Activated naive CD4-positive, alpha-beta T cell treated with anti-CD3 and anti-CD28 coated beads, Interleukin-2, amount 10 ng/mL, durations not matched to agents 7 days and 5 days (primary cell): Measurements from ENCODE around the gene MCF2L2.

ENCODE experiments used
- CTCF ChIA-PET: fragments of 350-600 bp; sonication (Branson Sonifier 250); formaldehyde crosslinking; loops from one replicate; lab custom pipeline; 2021; ENCODE audit warnings: antibody characterized with exemption; lab: Charles Lee
- DNase-seq: peaks from one replicate; pipeline ENCODE4 v3.0.0-alpha.2; 2020
- H3K27ac Mint-ChIP-seq: one replicate; pipeline ENCODE4 v1.8.0; 2021; ENCODE audit warnings: mild to moderate bottlenecking, moderate library complexity, mixed read lengths
- H3K27me3 Mint-ChIP-seq: one replicate; pipeline ENCODE4 v1.8.0; 2021; ENCODE audit warnings: mild to moderate bottlenecking, mixed read lengths
- H3K36me3 Mint-ChIP-seq: one replicate; pipeline ENCODE4 v1.8.0; 2021; ENCODE audit warnings: mixed read lengths
- H3K4me1 Mint-ChIP-seq: one replicate; pipeline ENCODE4 v1.8.0; 2021; ENCODE audit warnings: mixed read lengths
- H3K4me3 Mint-ChIP-seq: one replicate; pipeline ENCODE4 v1.8.0; 2021; ENCODE audit warnings: mild to moderate bottlenecking, moderate library complexity, mixed read lengths
- H3K9me3 Mint-ChIP-seq: one replicate; pipeline ENCODE4 v1.8.0; 2021; ENCODE audit warnings: mixed read lengths

The MCF2L2 gene

GRCh38 chr3:183396662-183397391 is 31.6 kb downstream of the MCF2L2 start:
- CTCF ChIA-PET = no interaction called here
- Mint-ChIP-seq H3K36me3 (no peaks in the 10 kb centered on the region), H3K4me3 (no peak overlapping the region), H3K27ac (no peak overlapping the region), H3K9me3 (no peaks in the 10 kb centered on the region), H3K27me3 (peaks cover 30% of the 10 kb centered on the region), H3K4me1 (no peaks in the 10 kb centered on the region)
- DNase-seq = no peak

- CTCF ChIA-PET = no interaction called here
- no peak for DNase-seq
- Mint-ChIP-seq H3K36me3 (no peaks in the 10 kb centered on the region), H3K27me3 (peaks cover 23% of the 10 kb centered on the region), H3K4me3 (no peak overlapping the region), H3K4me1 (no peaks in the 10 kb centered on the region), H3K27ac (no peak overlapping the region), H3K9me3 (no peaks in the 10 kb centered on the region)
Measured at GRCh38 chr3:183394150-183394549, 34.3 kb downstream of the MCF2L2 start.

- H3K4me3 Mint-ChIP-seq = no peak overlapping the region
- no peaks in the 10 kb centered on the region for H3K4me1 Mint-ChIP-seq
- no peak overlapping the region for H3K27ac Mint-ChIP-seq
- H3K9me3 Mint-ChIP-seq = no peaks in the 10 kb centered on the region
- DNase-seq = no peak
- CTCF ChIA-PET = no interaction called here
- peaks cover 23% of the 10 kb centered on the region for H3K27me3 Mint-ChIP-seq
- H3K36me3 Mint-ChIP-seq = no peaks in the 10 kb centered on the region
Measured at GRCh38 chr3:183393625-183394024, 34.8 kb downstream of the MCF2L2 start.

GRCh38 chr3:183392186-183393034 is 36.0 kb downstream of the MCF2L2 start:
- DNase-seq = no peak
- CTCF ChIA-PET = interaction anchor here (1.0 kb wide), 1 partner anchor 76 kb away, joined by 4 read pairs; no protein-coding TSS in a partner anchor

GRCh38 chr3:183391460-183391859 is 37.0 kb downstream of the MCF2L2 start:
- H3K27ac Mint-ChIP-seq = no peak overlapping the region
- peaks cover 22% of the 10 kb centered on the region for H3K27me3 Mint-ChIP-seq
- H3K36me3 Mint-ChIP-seq = no peaks in the 10 kb centered on the region
- DNase-seq = no peak
- H3K4me3 Mint-ChIP-seq = no peak overlapping the region
- CTCF ChIA-PET = interaction anchor here (1.0 kb wide), 1 partner anchor 77 kb away, joined by 4 read pairs; no protein-coding TSS in a partner anchor
- no peaks in the 10 kb centered on the region for H3K4me1 Mint-ChIP-seq
- no peaks in the 10 kb centered on the region for H3K9me3 Mint-ChIP-seq

More at GRCh38 chr3:183392186-183393034, 36.0 kb downstream of the MCF2L2 start:
- H3K36me3 Mint-ChIP-seq = no peaks in the 10 kb centered on the region
- peaks cover 28% of the 10 kb centered on the region for H3K27me3 Mint-ChIP-seq
- no peak overlapping the region for H3K27ac Mint-ChIP-seq
- no peaks in the 10 kb centered on the region for H3K4me1 Mint-ChIP-seq
- no peaks in the 10 kb centered on the region for H3K9me3 Mint-ChIP-seq
- no peak overlapping the region for H3K4me3 Mint-ChIP-seq

GRCh38 chr3:183390844-183391243 is 37.6 kb downstream of the MCF2L2 start:
- DNase-seq = no peak
- Mint-ChIP-seq H3K36me3 (no peaks in the 10 kb centered on the region), H3K4me1 (peaks cover under 1% of the 10 kb centered on the region), H3K27ac (no peak overlapping the region), H3K4me3 (no peak overlapping the region), H3K9me3 (no peaks in the 10 kb centered on the region), H3K27me3 (peaks cover 18% of the 10 kb centered on the region)
- CTCF ChIA-PET = no interaction called here

GRCh38 chr3:183388213-183388895 is 40.1 kb downstream of the MCF2L2 start:
- Mint-ChIP-seq H3K36me3 (no peaks in the 10 kb centered on the region), H3K4me1 (peaks cover 2% of the 10 kb centered on the region), H3K27me3 (peaks cover 15% of the 10 kb centered on the region), H3K4me3 (no peak overlapping the region), H3K27ac (no peak overlapping the region), H3K9me3 (no peaks in the 10 kb centered on the region)
- CTCF ChIA-PET = interaction anchor here (1.3 to 3.0 kb wide), 3 partner anchors 204 to 266 kb away, joined by 4 to 20 read pairs (median 6); no protein-coding TSS in a partner anchor
- DNase-seq = no peak

- no peaks in the 10 kb centered on the region for H3K36me3 Mint-ChIP-seq
- no peaks in the 10 kb centered on the region for H3K9me3 Mint-ChIP-seq
- no peak for DNase-seq
- CTCF ChIA-PET = interaction anchor here (1.3 to 3.0 kb wide), 3 partner anchors 203 to 265 kb away, joined by 4 to 20 read pairs (median 6); no protein-coding TSS in a partner anchor
- H3K27ac Mint-ChIP-seq = no peak overlapping the region
- H3K4me1 Mint-ChIP-seq = peaks cover 2% of the 10 kb centered on the region
- H3K4me3 Mint-ChIP-seq = no peak overlapping the region
- peaks cover 13% of the 10 kb centered on the region for H3K27me3 Mint-ChIP-seq
Measured at GRCh38 chr3:183387797-183388196, 40.6 kb downstream of the MCF2L2 start.

- Mint-ChIP-seq H3K36me3 (no peaks in the 10 kb centered on the region), H3K4me1 (peaks cover 2% of the 10 kb centered on the region), H3K9me3 (no peaks in the 10 kb centered on the region), H3K27ac (no peak overlapping the region), H3K27me3 (peaks cover 8% of the 10 kb centered on the region), H3K4me3 (no peak overlapping the region)
- DNase-seq = no peak
- CTCF ChIA-PET = interaction anchor here (0.9 to 6.9 kb wide), 7 partner anchors 18 to 270 kb away, joined by 3 to 202 read pairs (median 5); no protein-coding TSS in a partner anchor
Measured at GRCh38 chr3:183386651-183387050, 41.8 kb downstream of the MCF2L2 start.

- no peak overlapping the region for H3K4me3 Mint-ChIP-seq
Measured at GRCh38 chr3:183385698-183386613, 42.5 kb downstream of the MCF2L2 start.

GRCh38 chr3:183381673-183382072 is 46.7 kb downstream of the MCF2L2 start:
- H3K36me3 Mint-ChIP-seq = no peaks in the 10 kb centered on the region
- no peak overlapping the region for H3K4me3 Mint-ChIP-seq
- peaks cover 3% of the 10 kb centered on the region for H3K27me3 Mint-ChIP-seq
- no peak overlapping the region for H3K27ac Mint-ChIP-seq
- no peak for DNase-seq
- peaks cover 2% of the 10 kb centered on the region for H3K4me1 Mint-ChIP-seq
- no peaks in the 10 kb centered on the region for H3K9me3 Mint-ChIP-seq
- CTCF ChIA-PET = interaction anchor here (1.0 to 6.9 kb wide), 20 partner anchors 15 to 666 kb away, joined by 3 to 202 read pairs (median 4); partner anchors contain the start of gene B3GNT5

More at GRCh38 chr3:183385698-183386613, 42.5 kb downstream of the MCF2L2 start:
- Mint-ChIP-seq H3K4me1 (peaks cover 2% of the 10 kb centered on the region), H3K36me3 (no peaks in the 10 kb centered on the region), H3K9me3 (no peaks in the 10 kb centered on the region), H3K27ac (no peak overlapping the region), H3K27me3 (peaks cover 8% of the 10 kb centered on the region)
- peak; percentile 70 for DNase-seq
- CTCF ChIA-PET = interaction anchor here (0.7 to 6.9 kb wide), 13 partner anchors 18 to 669 kb away, joined by 3 to 202 read pairs (median 4); partner anchors contain the start of gene B3GNT5

- H3K4me3 Mint-ChIP-seq = no peak overlapping the region
- CTCF ChIA-PET = interaction anchor here (1.2 to 6.9 kb wide), 10 partner anchors 46 to 264 kb away, joined by 3 to 202 read pairs (median 6); partner anchors contain the start of gene B3GNT5
- no peaks in the 10 kb centered on the region for H3K36me3 Mint-ChIP-seq
- DNase-seq = no peak
- peaks cover 3% of the 10 kb centered on the region for H3K27me3 Mint-ChIP-seq
- H3K9me3 Mint-ChIP-seq = no peaks in the 10 kb centered on the region
- H3K4me1 Mint-ChIP-seq = peaks cover 2% of the 10 kb centered on the region
- H3K27ac Mint-ChIP-seq = no peak overlapping the region
Measured at GRCh38 chr3:183381179-183381578, 47.2 kb downstream of the MCF2L2 start.

GRCh38 chr3:183378951-183379350 is 49.5 kb downstream of the MCF2L2 start:
- Mint-ChIP-seq H3K9me3 (no peaks in the 10 kb centered on the region), H3K4me1 (no peaks in the 10 kb centered on the region), H3K27me3 (no peaks in the 10 kb centered on the region), H3K4me3 (no peak overlapping the region), H3K36me3 (no peaks in the 10 kb centered on the region), H3K27ac (no peak overlapping the region)
- DNase-seq = no peak
- CTCF ChIA-PET = interaction anchor here (1.5 to 2.6 kb wide), 2 partner anchors 194 to 257 kb away, joined by 6 to 14 read pairs; no protein-coding TSS in a partner anchor
